Chondrocyte (in vitro differentiated cells): ENCODE measurements around the gene RHPN2. TPM values are rescaled to one million over a fixed set of nuclear protein-coding genes. Genes with fewer than 3 reads are reported as not detected.

Experiments used
- DNase-seq: peaks from one replicate; pipeline ENCODE4 v3.0.0; 2021; ENCODE audit warnings: mixed read lengths, low spot score
- H3K27ac Mint-ChIP-seq: one replicate; pipeline ENCODE4 v1.8.0; 2021; ENCODE audit warnings: mild to moderate bottlenecking, moderate library complexity, mixed read lengths; ENCODE audit not compliant: unreplicated experiment
- H3K27me3 Mint-ChIP-seq: 2 replicates; pipeline ENCODE4 v1.8.0; 2021; ENCODE audit warnings: low read depth, mixed read lengths
- H3K36me3 Mint-ChIP-seq: 2 replicates; pipeline ENCODE4 v1.8.0; 2021; ENCODE audit warnings: low read depth, mixed read lengths
- H3K4me1 Mint-ChIP-seq: 2 replicates; pipeline ENCODE4 v1.8.0; 2021; ENCODE audit warnings: low read depth, mild to moderate bottlenecking, mixed read lengths
- H3K4me3 Mint-ChIP-seq: one replicate; pipeline ENCODE4 v1.8.0; 2021; ENCODE audit warnings: mild to moderate bottlenecking, moderate library complexity, mixed read lengths; ENCODE audit not compliant: unreplicated experiment
- H3K9me3 Mint-ChIP-seq: 2 replicates; pipeline ENCODE4 v1.8.0; 2021; ENCODE audit warnings: low read depth, mixed read lengths
- CTCF ChIP-seq: fragments of 200-600 bp; sonication (generic); IDR thresholded peaks from 2 replicates; pipeline ENCODE4 v1.5.0; 2021; ENCODE audit warnings: antibody characterized with exemption, mild to moderate bottlenecking, moderate library complexity
- long read RNA-seq: library from polyadenylated mRNA; stranded (forward); transcript quantifications from one replicate; pipeline ENCODE4 v2.0.0, GENCODE V29; 2021
- total RNA-seq: library from RNA; stranded (reverse); gene quantifications from 3 replicates; pipeline ENCODE4 v1.2.1, GENCODE V29; 2021

The RHPN2 gene
- 5.4 to 8.5 TPM (median 6.5 TPM) in 3 replicates for total RNA-seq
- long read RNA-seq, result 0 reads

GRCh38 chr19:33064792-33065550, at the start of gene RHPN2:
Gene RHPN2 (minus strand): TSS chr19:33064888. CDS start chr19:33064852, 36 bp downstream.
- no peak for TF ChIP-seq CTCF
- Mint-ChIP-seq H3K9me3 (no peaks in the 10 kb centered on the region), H3K4me3 (peak within 1 kb of the TSS; percentile 74), H3K36me3 (no peaks in the 10 kb centered on the region), H3K27ac (peak within 1 kb of the TSS; percentile 27), H3K27me3 (no peaks in the 10 kb centered on the region), H3K4me1 (peaks cover 16% of the 10 kb centered on the region)
- DNase-seq, result no peak

- Mint-ChIP-seq H3K27me3 (no peaks in the 10 kb centered on the region), H3K4me3 (no peak overlapping the region), H3K4me1 (no peaks in the 10 kb centered on the region), H3K36me3 (peaks cover 31% of the 10 kb centered on the region), H3K9me3 (no peaks in the 10 kb centered on the region), H3K27ac (no peak overlapping the region)
- no peak for TF ChIP-seq CTCF
- no peak for DNase-seq
Measured at GRCh38 chr19:33114312-33114711, 49.6 kb upstream of the RHPN2 start.

- peaks cover 31% of the 10 kb centered on the region for H3K36me3 Mint-ChIP-seq
Measured at GRCh38 chr19:33111587-33111986, 46.9 kb upstream of the RHPN2 start.

GRCh38 chr19:33110137-33110910, 45.6 kb upstream of the RHPN2 start:
- H3K27me3 Mint-ChIP-seq, result no peaks in the 10 kb centered on the region
- TF ChIP-seq CTCF, result no peak
- H3K4me1 Mint-ChIP-seq, result no peaks in the 10 kb centered on the region
- H3K9me3 Mint-ChIP-seq, result no peaks in the 10 kb centered on the region
- DNase-seq, result no peak
- H3K27ac Mint-ChIP-seq, result no peak overlapping the region
- H3K36me3 Mint-ChIP-seq, result peaks cover 26% of the 10 kb centered on the region
- no peak overlapping the region for H3K4me3 Mint-ChIP-seq

More at GRCh38 chr19:33111587-33111986, 46.9 kb upstream of the RHPN2 start:
- TF ChIP-seq CTCF, result no peak
- DNase-seq, result no peak
- H3K27me3 Mint-ChIP-seq, result no peaks in the 10 kb centered on the region
- no peaks in the 10 kb centered on the region for H3K4me1 Mint-ChIP-seq
- H3K9me3 Mint-ChIP-seq, result no peaks in the 10 kb centered on the region
- H3K4me3 Mint-ChIP-seq, result no peak overlapping the region
- no peak overlapping the region for H3K27ac Mint-ChIP-seq

GRCh38 chr19:33108161-33108560, 43.5 kb upstream of the RHPN2 start:
- TF ChIP-seq CTCF, result no peak
- no peaks in the 10 kb centered on the region for H3K4me1 Mint-ChIP-seq
- H3K36me3 Mint-ChIP-seq, result peaks cover 26% of the 10 kb centered on the region
- H3K27me3 Mint-ChIP-seq, result no peaks in the 10 kb centered on the region
- no peak overlapping the region for H3K4me3 Mint-ChIP-seq
- no peak overlapping the region for H3K27ac Mint-ChIP-seq
- DNase-seq, result no peak
- no peaks in the 10 kb centered on the region for H3K9me3 Mint-ChIP-seq
